Fibroblast of the aortic adventitia (primary cell): ENCODE measurements around the gene ACE. TPM values are rescaled to one million over a fixed set of nuclear protein-coding genes. Genes with fewer than 3 reads are reported as not detected.
"Not testable (repeated sequence)": the region's sequence is repeated elsewhere in the genome, so short reads cannot be mapped to it uniquely, and the experiment has no call there.

Experiments
- DNase-seq: peaks from one replicate; pipeline ENCODE4 v3.0.0-alpha.2; 2010; ENCODE audit warnings: low read depth
- H3K4me3 ChIP-seq: 2 replicates; pipeline ENCODE4 v1.5.1; 2011; ENCODE audit warnings: low read depth, mild to moderate bottlenecking, control low read depth, low read length, moderate library complexity
- CTCF ChIP-seq: IDR thresholded peaks from 2 replicates; pipeline ENCODE4 v1.5.1; 2011; ENCODE audit warnings: mild to moderate bottlenecking, low read length, control low read depth, inconsistent platforms; ENCODE audit not compliant: insufficient read depth
- total RNA-seq: library from RNA; depleted of rRNA; stranded (reverse); fragments of >200 nt; gene quantifications from 2 replicates; pipeline ENCODE4 v1.2.3, GENCODE V29; 2012; ENCODE audit warnings: low replicate concordance

Gene ACE
- total RNA-seq, 1 donor, result 24.3 TPM

GRCh38 chr17:63454915-63455314, 21.9 kb upstream of the ACE start:
- no peak overlapping the region for H3K4me3 ChIP-seq
- no peak for DNase-seq
- no peak for TF ChIP-seq CTCF

GRCh38 chr17:63455417-63455816, 21.4 kb upstream of the ACE start:
- no peak for DNase-seq
- no peak for TF ChIP-seq CTCF
- H3K4me3 ChIP-seq, result no peak overlapping the region

- no peak overlapping the region for H3K4me3 ChIP-seq
- DNase-seq, result no peak
- TF ChIP-seq CTCF, result no peak
Measured at GRCh38 chr17:63458478-63458877, 18.4 kb upstream of the ACE start.

DNA sequence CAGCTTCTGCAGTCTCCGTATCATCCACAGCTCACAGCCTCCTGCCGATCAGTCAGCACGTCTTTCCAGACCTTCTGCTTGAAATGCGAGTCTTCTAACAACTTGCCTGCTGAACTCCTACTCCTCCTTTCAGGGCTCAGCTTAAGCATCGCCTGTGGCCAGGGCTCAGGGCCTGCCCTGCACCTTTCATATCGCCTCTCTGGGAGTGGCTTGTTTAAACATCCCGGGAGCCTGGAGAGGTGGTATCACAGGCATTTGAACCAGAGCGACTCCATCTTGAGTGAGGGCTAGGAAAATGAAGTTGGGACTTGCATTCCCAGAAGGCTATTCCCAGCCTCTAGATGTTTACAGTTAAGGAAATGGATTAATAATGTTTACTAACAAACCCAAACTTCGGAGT, 16.8 kb upstream of the ACE start:
- TF ChIP-seq CTCF, result no peak
- H3K4me3 ChIP-seq, result no peak overlapping the region
- DNase-seq, result no peak

GRCh38 chr17:63463771-63464170, 13.1 kb upstream of the ACE start:
- TF ChIP-seq CTCF, result no peak
- DNase-seq, result no peak
- H3K4me3 ChIP-seq, result no peak overlapping the region

GRCh38 chr17:63464691-63465236, 12.1 kb upstream of the ACE start:
- DNase-seq, result no peak
- no peak overlapping the region for H3K4me3 ChIP-seq
- TF ChIP-seq CTCF, result no peak

DNA sequence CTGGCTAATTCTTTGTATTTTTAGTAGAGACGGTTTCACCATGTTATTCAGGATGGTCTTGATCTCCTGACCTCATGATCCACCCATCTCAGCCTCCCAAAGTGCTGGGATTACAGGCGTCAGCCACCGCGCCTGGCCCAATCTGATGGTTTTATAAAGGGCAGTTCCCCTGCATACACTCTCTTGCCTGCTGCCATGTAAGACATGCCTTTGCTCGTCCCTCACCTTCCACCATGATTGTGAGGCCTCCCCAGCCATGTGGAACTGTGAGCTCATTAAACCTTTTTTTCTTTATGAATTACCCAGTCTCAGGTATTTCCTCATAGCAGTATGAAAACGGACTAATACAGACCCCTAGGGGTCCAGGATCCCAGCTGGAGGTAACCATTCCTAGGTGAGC, 8.8 kb upstream of the ACE start:
- DNase-seq, H3K4me3 ChIP-seq: not testable (repeated sequence)
